Measurements from ENCODE around the gene PRG2.

The PRG2 gene, protein sequence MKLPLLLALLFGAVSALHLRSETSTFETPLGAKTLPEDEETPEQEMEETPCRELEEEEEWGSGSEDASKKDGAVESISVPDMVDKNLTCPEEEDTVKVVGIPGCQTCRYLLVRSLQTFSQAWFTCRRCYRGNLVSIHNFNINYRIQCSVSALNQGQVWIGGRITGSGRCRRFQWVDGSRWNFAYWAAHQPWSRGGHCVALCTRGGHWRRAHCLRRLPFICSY

GRCh38 chr11:57390535-57390934, at the start of gene PRG2:
Gene PRG2, minus strand, starts transcription at chr11:57390650. Its CDS starts 706 bp downstream, at chr11:57389944.
- DNase-seq = no peak

GRCh38 chr11:57439786-57440185, 49.3 kb upstream of the PRG2 start:
- no peak for DNase-seq

- DNase-seq = no peak
These were observed 48.2 kb upstream of the PRG2 start for GRCh38 chr11:57438345-57439285.

DNA sequence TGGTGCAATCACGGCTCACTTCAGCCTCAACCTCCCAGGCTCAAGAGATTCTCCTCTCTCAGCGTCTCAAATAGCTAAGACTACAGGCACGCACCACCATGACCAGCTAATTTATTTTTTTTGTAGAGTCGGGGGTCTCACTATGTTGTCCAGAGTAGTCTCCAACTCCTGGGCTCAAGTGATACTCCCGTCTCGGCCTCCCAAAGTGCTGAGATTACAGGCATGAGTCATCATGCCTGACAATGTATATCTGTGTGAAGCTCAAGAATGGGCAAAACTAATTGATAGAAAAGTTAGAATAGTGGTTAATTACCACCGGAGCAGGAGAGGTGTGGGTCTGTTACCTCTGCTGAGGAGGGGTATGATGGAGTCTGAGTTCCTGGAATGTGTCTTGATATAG, 45.6 kb upstream of the PRG2 start:
- no peak for DNase-seq

GRCh38 chr11:57434640-57435546, 44.4 kb upstream of the PRG2 start:
- no peak for DNase-seq

- DNase-seq = no peak
These were observed 42.3 kb upstream of the PRG2 start for GRCh38 chr11:57432714-57433163.

GRCh38 chr11:57432149-57432561, 41.7 kb upstream of the PRG2 start:
- no peak for DNase-seq

- no peak for DNase-seq
These were observed 40.5 kb upstream of the PRG2 start for GRCh38 chr11:57430952-57431351.

- no peak for DNase-seq
These were observed 39.5 kb upstream of the PRG2 start for GRCh38 chr11:57429946-57430345.

DNA sequence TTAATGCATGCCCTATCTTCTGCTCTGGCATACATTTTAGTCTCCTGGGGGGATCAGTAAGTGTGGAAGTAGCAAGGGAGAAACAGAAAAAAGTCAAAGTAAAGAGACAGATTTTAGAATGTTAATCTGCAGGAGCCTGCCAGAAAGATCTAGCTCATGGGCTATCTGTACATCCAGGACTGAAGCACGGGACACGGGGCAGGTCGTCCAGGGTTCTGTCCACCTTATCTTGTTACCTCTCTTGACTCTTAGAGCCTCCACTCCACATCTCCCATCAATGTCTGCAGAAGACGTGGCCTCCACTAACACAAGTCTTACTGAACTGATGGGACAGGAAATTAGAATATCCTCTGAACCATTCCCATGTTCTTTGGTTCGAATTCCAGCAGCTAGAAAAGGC, 38.2 kb upstream of the PRG2 start:
- DNase-seq = no peak

GRCh38 chr11:57427727-57428082, 37.3 kb upstream of the PRG2 start:
- DNase-seq = no peak

- no peak for DNase-seq
These were observed 36.7 kb upstream of the PRG2 start, which contains the start of gene SLC43A3 for GRCh38 chr11:57426929-57427726. Gene SLC43A3, minus strand, starts transcription at chr11:57427121. Its CDS starts 949 bp downstream, at chr11:57426172.

DNA sequence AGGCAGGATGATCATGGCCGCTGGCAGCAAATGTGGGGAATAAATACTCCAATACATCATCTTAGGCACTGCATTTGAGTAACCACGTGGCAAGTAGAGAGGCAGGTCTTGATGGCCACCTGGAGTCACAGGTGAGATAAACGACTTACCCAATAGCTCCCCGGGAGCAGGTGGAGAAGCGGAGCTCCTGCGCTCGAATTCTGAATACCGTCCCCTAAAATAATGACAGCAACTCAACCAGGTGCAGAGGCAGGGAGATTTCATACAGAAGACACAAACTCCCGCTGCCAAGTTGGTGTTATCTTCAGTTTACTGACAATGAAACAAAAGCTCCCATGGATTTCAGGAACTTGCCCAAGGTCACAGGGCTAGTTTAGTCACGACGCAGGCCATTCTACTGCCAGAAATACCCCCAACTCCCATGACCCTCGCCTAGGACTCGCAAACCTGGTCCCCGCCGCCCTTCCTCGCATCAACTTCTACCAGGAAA, 36.0 kb upstream of the PRG2 start:
- no peak for DNase-seq

- no peak for DNase-seq
These were observed 35.4 kb upstream of the PRG2 start for GRCh38 chr11:57425565-57426438.

DNA sequence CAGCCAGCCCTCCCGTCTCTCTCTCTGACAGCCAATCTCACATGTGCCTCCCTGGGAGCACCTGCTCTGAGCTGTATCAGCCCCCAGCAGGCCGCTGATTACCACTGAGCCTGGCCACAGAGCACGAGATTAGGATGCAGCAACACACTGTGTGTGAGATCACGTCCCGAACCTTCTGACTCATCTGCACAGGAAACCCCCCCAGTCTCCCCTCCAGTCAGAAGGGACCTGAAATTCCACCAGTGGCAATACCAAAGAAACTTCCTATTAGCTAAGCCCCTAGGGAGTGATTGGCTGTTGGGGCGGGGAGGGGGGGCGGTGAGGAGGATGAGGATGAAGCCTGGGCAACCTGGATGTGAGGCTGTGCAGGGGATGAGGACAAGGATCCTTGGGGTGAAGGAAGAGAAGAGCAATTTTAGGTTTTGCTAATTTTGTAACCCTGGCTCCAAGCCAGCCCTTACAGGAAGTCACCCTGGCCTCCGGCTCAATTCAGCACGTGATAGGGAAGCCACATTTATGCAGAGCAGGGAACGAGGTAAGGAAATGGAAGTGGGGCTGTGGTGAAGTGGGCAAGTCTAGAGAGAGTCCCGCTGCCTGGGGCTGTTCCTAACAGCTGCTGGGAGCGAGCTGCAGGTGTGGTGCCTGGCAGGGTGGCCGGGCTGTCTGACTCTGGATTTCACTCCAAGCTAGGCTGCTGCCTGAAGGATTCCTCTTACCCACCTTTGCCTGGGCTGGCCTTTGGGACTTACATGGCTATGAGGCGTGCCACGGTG, 34.5 kb upstream of the PRG2 start:
- no peak for DNase-seq

DNA sequence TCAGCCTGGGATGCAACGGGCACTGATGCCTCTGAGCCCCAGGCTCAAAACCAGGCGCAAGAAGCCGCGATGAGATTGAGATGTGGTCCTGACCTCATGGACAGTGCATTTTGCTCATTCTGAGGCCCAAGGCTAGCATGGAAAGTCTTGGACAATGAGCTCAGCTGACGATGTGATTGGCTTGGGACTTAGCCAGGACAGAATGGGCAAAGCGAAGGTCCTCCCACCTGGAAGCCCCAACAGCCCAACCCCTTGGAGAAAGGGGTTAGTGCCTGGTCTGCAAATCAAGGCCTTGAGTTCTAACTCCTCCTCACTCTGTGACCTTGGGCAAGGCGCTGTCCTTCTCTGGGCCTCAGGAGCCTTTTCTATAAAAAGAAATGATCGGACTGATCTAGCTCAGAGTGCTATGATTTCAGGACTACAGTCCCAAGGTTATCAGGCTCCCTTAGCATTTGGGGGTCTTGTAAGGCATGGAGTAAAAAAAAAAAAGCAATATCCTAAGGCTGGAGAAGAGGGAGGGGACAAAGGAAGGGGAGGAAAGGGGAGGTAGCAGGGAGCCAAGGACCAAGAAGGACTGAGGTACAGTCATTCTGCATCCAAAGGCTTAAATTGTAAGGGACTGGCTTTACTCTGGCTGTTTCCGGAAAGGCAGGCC, 33.8 kb upstream of the PRG2 start:
- DNase-seq = no peak

- DNase-seq = no peak
These were observed 32.2 kb upstream of the PRG2 start for GRCh38 chr11:57422669-57423068.

- no peak for DNase-seq
These were observed 31.4 kb upstream of the PRG2 start for GRCh38 chr11:57421805-57422204.

GRCh38 chr11:57421066-57421465, 30.6 kb upstream of the PRG2 start:
- no peak for DNase-seq

DNA sequence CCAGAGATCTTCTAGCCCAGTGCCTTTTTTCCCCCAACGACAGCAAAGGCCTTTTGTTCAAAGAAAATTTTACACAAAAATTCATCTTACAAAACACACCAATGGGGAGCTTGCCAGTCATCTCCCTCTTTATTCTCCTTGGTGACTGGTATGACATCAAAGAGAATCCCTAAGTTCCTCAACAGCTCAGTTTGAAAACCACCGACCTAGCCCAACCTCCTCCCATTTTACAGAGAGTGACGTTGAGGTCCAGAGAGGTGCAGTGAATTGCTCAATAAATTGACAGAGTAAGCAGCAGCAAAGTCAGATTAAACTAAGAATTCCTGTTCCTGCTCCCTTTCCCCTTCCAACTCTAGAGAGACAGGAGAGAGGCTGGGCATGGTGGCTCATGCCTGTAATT, 28.7 kb upstream of the PRG2 start:
- no peak for DNase-seq

Data from NCI-H748 treated with DMSO at 0.1 percent for 48 hours (cell line).